Measurements from ENCODE around the gene ABCA2. TPM values are rescaled to one million over a fixed set of nuclear protein-coding genes. Genes with fewer than 3 reads are reported as not detected.

Gene ABCA2
- total RNA-seq, 1 experiment from 2014 or later, result 22.4 TPM

DNA sequence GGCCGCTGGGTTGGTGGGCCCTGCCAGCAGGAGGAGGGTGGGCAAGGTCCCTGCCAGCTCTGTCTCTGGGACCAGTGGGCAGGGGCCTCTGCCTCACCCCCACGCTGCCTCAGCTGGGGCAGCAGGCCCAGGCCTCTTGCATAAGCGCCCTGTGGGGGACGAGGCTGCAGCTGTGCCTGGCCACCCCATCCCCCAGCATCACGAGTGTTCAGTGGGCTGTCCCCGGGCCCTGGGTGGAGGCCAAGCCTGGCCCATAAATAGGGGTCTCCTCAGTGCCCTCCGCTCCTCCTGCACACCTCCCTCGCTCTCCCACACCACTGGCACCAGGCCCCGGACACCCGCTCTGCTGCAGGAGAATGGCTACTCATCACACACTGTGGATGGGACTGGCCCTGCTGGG, 50.8 kb downstream of the ABCA2 start, which contains the start of gene PTGDS:
Gene PTGDS, plus strand, starts transcription at position 282 of the 400 bp plus-strand sequence. Its CDS starts 75 bp downstream, at position 357.
- Histone ChIP-seq H2BK5ac (ENCODE audit: insufficient read length, low read length) (no peak within 1 kb of the TSS), H3K79me2 (ENCODE audit: insufficient read depth, low read length) (no peaks in the 10 kb centered on the region), H3K27ac (ENCODE audit: insufficient read length, low read depth, low read length) (no peak within 1 kb of the TSS), H3K4ac (ENCODE audit: low read depth, low read length) (no peak within 1 kb of the TSS), H3K23ac (ENCODE audit: insufficient read length, low read depth, low read length) (no peak within 1 kb of the TSS), H3K23me2 (ENCODE audit: insufficient read length, low read depth, low read length, poor library complexity, severe bottlenecking) (peaks cover 9% of the 10 kb centered on the region), H4K5ac (ENCODE audit: insufficient read length, low read depth, low read length) (no peak within 1 kb of the TSS), H3K9ac (ENCODE audit: extremely low read depth, insufficient read length, low read length) (no peak within 1 kb of the TSS), H3K9me3 (ENCODE audit: control insufficient read depth, low read depth, low read length) (no peaks in the 10 kb centered on the region), H3T11ph (ENCODE audit: low read length) (no peak within 1 kb of the TSS), H2AK5ac (ENCODE audit: insufficient read length, low read length) (no peak within 1 kb of the TSS), H3K56ac (ENCODE audit: insufficient read length, low read depth, low read length) (no peak within 1 kb of the TSS), H4K20me1 (ENCODE audit: control insufficient read depth, insufficient read depth, insufficient read length) (no peaks in the 10 kb centered on the region), H2BK120ac (ENCODE audit: low read depth, low read length, poor library complexity, severe bottlenecking) (no peak within 1 kb of the TSS), H3K27me3 (ENCODE audit: insufficient read depth, low read length) (no peaks in the 10 kb centered on the region), H3K18ac (ENCODE audit: insufficient read length, low read depth, low read length) (peak within 1 kb of the TSS; percentile 65), H3K4me2 (ENCODE audit: insufficient read depth, insufficient read length, low read length) (peak within 1 kb of the TSS; percentile 59), H4K8ac (replicated peaks; ENCODE audit: insufficient read length, low read depth, low read length) (no peak within 1 kb of the TSS), H2BK15ac (ENCODE audit: low read depth, low read length) (no peak within 1 kb of the TSS), H3K14ac (ENCODE audit: insufficient read depth, low read length) (peak within 1 kb of the TSS; percentile 41; the same call in 1 of the 2 replicates), H2AFZ (ENCODE audit: low read length) (no peak within 1 kb of the TSS), H2BK20ac (ENCODE audit: low read depth, low read length, poor library complexity, severe bottlenecking) (no peak within 1 kb of the TSS), H4K91ac (ENCODE audit: insufficient read length, low read depth, low read length) (no peak within 1 kb of the TSS), H2BK12ac (ENCODE audit: insufficient read length, low read depth, low read length) (no peak within 1 kb of the TSS), H3K79me1 (ENCODE audit: insufficient read depth, low read depth, low read length, poor library complexity, severe bottlenecking) (no peaks in the 10 kb centered on the region), H3K4me1 (ENCODE audit: insufficient read depth, low read length) (no peaks in the 10 kb centered on the region; the same call in 1 of the 2 replicates)
- H3K4me1 Mint-ChIP-seq, result peaks cover 2 to 16% of the 10 kb centered on the region in 2 experiments
- no peak within 1 kb of the TSS for H3K27ac Mint-ChIP-seq
- peaks cover 7% of the 10 kb centered on the region for H3K27me3 Mint-ChIP-seq (ENCODE audit: low read depth)
- H3K9me3 Mint-ChIP-seq, result no peaks in the 10 kb centered on the region
- peak within 1 kb of the TSS; percentile 54 to 78 for H3K4me3 Mint-ChIP-seq
- H3K36me3 Mint-ChIP-seq (ENCODE audit: insufficient read depth in 1 of 3, low read depth in 3 of 3), result peaks cover 0 to 3% (median 0%) of the 10 kb centered on the region in 3 experiments; a peak in 1 of 7 replicates
- WGBS (ENCODE audit: extremely low coverage, insufficient read length, low lambda C conversion rate), result no CpG with 5 or more reads among the region's 10 CpGs
- TF ChIP-seq, protein P1, sequence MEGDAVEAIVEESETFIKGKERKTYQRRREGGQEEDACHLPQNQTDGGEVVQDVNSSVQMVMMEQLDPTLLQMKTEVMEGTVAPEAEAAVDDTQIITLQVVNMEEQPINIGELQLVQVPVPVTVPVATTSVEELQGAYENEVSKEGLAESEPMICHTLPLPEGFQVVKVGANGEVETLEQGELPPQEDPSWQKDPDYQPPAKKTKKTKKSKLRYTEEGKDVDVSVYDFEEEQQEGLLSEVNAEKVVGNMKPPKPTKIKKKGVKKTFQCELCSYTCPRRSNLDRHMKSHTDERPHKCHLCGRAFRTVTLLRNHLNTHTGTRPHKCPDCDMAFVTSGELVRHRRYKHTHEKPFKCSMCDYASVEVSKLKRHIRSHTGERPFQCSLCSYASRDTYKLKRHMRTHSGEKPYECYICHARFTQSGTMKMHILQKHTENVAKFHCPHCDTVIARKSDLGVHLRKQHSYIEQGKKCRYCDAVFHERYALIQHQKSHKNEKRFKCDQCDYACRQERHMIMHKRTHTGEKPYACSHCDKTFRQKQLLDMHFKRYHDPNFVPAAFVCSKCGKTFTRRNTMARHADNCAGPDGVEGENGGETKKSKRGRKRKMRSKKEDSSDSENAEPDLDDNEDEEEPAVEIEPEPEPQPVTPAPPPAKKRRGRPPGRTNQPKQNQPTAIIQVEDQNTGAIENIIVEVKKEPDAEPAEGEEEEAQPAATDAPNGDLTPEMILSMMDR (conservative IDR thresholded peaks at IDR 0.05), result no peak
- no peak for DNase-seq

Measured in H9 (cell line).